OCI-LY7 (cell line): ENCODE results near the gene LAMA2.

Experiments
- CTCF ChIP-seq: fragments of 200-600 bp; sonication (generic); conservative IDR thresholded peaks from 2 replicates; pipeline ENCODE4 v1.5.1; 2014; ENCODE audit warnings: mild to moderate bottlenecking, antibody characterized with exemption, low read length, moderate library complexity, mixed read lengths
- EZH2phosphoT487 ChIP-seq: fragments of 200-600 bp; sonication (generic); IDR thresholded peaks from 2 replicates; pipeline ENCODE4 v1.6.1; 2018; ENCODE audit warnings: low read depth, borderline replicate concordance, mild to moderate bottlenecking, mixed run types, antibody characterized with exemption, low read length, moderate library complexity, mixed read lengths

GRCh38 chr6:129008591-129008990 lies 125.7 kb downstream of the LAMA2 start:
- no peak for TF ChIP-seq CTCF
- TF ChIP-seq EZH2phosphoT487 = no peak
